ENCODE results near the gene SPTLC3.

The SPTLC3 gene

GRCh38 chr20:13142143-13142542 is 133.4 kb downstream of the SPTLC3 start:
- DNase-seq, result no peak

GRCh38 chr20:13147071-13147963 is 138.5 kb downstream of the SPTLC3 start:
- no peak for DNase-seq

DNA sequence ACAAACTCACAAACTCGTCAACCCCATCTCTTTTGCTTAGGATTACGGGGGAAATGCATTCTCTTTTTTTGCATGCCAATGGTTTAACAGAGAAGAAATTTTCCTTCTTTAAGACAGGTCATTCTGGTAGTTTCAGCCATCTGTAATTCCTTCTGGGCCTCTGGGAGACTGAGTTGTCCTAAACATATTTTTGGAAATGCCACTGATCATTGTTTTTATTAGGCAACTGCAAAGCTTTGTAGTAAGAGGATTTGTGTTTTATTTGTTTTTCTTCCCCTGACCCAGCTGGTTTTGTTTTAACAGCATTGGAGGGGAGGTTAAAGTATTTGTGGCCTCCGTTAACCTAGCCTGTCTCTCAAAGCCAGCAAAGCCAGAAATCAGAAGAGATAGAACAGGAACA is 139.2 kb downstream of the SPTLC3 start:
- DNase-seq, result no peak

DNA sequence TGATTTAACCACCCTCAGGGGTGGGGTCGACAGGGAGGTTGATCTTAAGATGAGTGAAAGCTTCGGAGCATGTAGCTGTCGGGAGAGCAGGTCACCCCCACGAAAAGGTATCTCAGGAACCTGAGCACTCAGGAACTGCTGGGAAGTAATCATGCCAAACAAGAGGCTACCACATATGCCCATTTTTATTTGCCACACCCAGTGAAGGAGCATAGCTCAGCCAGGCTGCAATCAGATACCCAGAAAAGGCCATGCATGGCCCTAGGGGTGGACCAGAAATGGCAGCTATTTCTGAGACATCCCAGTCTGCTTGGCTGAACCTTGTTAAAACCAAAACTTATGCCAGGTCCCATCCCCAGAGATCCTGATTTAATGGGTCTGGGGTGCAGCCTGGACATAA is 139.6 kb downstream of the SPTLC3 start:
- DNase-seq, result no peak

DNA sequence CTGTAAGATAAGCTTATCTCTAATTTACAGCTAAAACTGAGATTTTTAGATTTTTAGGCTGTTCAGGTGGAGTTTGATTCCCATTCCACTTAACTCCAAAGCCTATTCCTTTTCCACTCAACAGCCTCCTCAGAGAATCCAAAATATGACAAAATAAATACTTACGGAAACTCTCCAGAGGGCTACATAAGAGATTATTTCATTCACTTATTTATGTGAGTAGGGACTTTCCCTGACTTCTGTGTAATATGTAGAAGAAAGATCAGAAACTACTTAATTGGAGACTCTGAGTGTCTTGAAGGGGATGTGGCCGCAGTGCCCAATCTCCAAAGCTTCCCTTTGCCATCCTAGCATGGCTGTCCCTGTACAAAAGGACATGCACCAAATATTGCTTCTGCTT is 140.2 kb downstream of the SPTLC3 start:
- no peak for DNase-seq

- DNase-seq, result no peak
These were observed 140.8 kb downstream of the SPTLC3 start for GRCh38 chr20:13149371-13150105.

- DNase-seq, result no peak
These were observed 149.6 kb downstream of the SPTLC3 start for GRCh38 chr20:13158369-13158768.

- no peak for DNase-seq
These were observed 151.1 kb downstream of the SPTLC3 start for GRCh38 chr20:13159889-13160288.

DNA sequence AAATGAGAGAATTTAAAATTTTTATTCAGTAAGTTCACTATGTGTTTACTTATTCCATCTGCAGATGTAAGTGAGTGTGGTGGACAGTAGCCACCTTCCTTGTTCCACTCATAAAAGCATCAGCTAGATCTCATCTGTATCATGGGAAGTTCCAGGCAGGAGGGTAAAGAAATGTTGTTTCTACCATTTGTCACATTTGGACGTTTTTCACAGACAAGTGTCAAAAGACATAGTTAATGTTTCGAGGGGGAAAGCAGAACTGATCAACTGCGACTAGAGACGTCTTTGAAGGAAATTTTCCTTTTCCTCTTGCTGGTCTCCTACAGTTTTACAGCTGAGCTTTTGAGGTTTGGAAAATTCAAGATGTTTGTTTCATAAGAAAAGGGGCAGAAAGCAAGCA is 156.4 kb downstream of the SPTLC3 start:
- DNase-seq, result no peak

DNA sequence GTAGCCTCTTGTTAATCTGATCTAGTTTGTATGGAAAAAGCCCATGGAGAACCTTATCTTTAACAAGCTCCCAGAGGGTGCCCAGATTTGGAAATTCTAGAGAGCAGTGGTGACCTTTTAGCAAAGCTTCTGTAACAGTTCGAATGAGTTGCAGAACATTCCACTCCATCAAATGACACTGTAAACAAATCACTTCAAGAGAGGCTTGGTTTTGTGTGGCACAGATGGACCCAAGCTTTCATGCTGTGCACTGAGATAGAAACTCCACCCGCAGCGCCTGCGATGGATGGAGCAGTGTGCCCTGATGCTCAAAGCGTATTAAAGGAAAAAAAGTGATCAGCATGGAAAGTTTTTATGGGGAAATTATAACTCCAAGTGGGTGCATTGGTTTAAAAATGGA is 157.2 kb downstream of the SPTLC3 start:
- DNase-seq, result no peak

DNA sequence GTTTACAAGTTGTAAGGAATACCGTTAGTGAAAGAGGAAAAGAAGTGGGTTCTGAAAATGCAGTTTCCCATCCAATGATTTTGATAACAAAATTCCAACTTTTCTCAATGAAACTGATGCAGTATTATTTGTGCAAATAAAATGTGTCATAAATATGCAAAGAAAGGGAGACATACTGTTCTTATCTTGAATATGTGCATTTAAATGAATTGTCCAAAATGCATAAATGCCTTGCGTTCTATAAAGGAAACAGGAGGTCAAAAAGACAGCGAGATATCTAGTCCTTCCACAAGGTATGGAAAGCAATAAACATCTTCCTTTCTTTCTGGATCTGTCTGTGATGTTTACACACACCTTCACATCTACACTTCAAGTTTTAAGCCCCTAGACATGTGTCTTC is 157.7 kb downstream of the SPTLC3 start:
- DNase-seq, result no peak

DNA sequence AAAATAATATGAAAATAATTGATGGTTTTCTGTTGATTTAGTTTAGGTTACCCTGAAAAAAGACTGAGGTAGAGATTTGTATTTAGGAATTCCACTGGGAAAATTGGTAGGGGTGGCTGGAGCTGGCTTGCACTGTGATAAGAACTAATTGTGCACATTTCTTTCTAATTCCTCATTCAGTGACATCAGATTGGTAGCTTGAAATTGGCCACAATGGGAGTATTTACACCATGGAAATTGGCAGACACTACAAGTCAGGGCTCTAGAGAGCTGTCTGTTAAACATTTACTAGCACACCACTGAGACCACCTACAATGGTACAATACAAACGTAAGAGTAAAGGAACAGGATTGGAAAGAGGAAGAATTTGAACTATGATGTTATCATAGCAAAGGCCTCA is 160.3 kb downstream of the SPTLC3 start:
- DNase-seq, result no peak

DNA sequence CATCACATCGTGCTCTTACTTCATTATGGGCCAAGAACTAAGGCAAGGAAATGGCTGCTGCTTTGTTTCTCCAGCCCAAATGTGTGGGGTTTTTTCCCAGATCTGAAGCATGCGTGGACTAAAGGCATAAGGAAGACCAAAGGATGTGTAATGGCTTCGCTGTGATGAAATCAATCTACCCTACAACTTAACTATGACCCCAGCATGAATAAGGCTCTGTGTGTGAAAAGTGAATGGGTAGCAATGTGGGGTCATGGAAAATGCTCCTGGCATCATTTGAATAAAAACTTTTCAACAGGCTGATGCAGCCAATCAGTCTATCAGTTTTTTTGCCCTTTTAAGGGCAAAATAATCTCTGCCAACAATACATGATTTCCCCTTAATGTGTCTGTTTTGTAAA is 162.0 kb downstream of the SPTLC3 start:
- DNase-seq, result no peak

GRCh38 chr20:13173201-13173600 is 164.4 kb downstream of the SPTLC3 start:
- no peak for DNase-seq

DNA sequence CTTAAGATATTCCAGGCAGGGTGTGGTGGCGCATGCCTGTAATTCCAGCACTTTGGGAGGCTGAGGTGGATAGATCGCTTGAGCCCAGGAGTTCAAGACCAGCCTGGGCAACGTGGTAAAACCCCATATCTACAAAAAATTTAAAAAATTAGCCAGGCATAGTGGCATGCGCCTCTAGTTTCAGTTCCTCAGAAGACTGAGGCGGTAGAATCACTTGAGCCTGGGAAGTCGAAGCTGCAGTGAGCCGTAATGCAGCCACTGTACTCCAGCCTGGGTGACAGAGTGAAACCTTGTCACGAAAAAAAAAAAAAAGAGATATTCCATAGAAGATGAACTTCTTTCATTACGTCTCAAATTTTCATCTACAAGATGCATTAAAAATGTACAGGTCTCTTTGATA is 165.6 kb downstream of the SPTLC3 start:
- DNase-seq, result no peak

GRCh38 chr20:13180986-13181889 is 172.5 kb downstream of the SPTLC3 start:
- no peak for DNase-seq

GRCh38 chr20:13183005-13183404 is 174.2 kb downstream of the SPTLC3 start:
- DNase-seq, result no peak

GRCh38 chr20:13186043-13186774 is 177.4 kb downstream of the SPTLC3 start:
- DNase-seq, result no peak

GRCh38 chr20:13187899-13188298 is 179.1 kb downstream of the SPTLC3 start:
- no peak for DNase-seq

DNA sequence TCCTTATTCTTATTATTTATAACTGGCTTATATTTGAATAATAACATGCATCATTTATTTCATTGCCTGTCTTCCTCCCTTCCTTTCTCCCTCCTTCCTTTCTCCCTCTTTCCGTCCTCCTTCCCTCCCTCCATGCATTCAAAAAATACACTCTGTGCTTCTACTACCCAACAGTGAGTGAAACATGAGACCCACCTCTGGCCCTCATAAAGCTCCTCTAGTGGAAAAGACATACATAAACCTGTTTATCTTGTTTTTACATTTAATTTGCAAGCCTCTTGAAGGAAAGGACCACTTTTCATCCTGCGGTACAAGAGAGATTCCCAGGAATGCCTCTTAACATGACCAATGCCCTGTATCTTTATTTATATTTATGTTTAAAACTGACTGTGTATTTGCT is 190.5 kb downstream of the SPTLC3 start:
- no peak for DNase-seq

GRCh38 chr20:13200767-13201500 is 192.2 kb downstream of the SPTLC3 start:
- no peak for DNase-seq

- DNase-seq, result no peak
These were observed 193.8 kb downstream of the SPTLC3 start for GRCh38 chr20:13202565-13202964.

Measured in femur (tissue), 1 donor.